HG02870 (cell line): Measurements from ENCODE around the gene CHST11.
"Not testable (repeated sequence)": the region's sequence is repeated elsewhere in the genome, so short reads cannot be mapped to it uniquely, and the experiment has no call there.

ENCODE experiments used
- ATAC-seq: cut with Tn5 transposase; IDR thresholded peaks from one replicate; pipeline ENCODE4 v1.9.1; 2021; ENCODE audit warnings: mild to moderate bottlenecking, moderate library complexity; ENCODE audit not compliant: unreplicated experiment

The CHST11 gene

GRCh38 chr12:104600036-104600712, 143.4 kb downstream of the CHST11 start:
- no peak for ATAC-seq

GRCh38 chr12:104600790-104601739, 144.3 kb downstream of the CHST11 start:
- no peak for ATAC-seq

DNA sequence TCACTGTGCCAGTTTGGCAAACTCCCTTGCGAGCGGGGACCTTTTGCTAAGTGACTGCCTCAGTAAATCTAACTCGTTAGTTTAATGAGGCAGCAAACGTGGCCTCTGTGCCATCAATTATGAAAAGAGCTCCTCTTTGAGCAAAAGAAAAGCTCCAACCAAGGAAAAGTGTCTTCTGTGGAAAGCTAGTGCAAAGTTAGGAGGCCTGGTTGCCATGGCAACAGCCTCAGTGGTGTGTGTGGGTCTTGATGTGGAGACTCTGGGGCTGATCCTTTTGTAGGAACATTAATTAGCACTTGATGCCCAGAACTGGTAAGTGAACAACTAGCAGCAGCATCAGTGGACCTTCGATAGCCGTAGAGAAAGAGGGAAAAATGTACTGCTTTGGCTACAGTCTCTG, 145.7 kb downstream of the CHST11 start:
- no peak for ATAC-seq

DNA sequence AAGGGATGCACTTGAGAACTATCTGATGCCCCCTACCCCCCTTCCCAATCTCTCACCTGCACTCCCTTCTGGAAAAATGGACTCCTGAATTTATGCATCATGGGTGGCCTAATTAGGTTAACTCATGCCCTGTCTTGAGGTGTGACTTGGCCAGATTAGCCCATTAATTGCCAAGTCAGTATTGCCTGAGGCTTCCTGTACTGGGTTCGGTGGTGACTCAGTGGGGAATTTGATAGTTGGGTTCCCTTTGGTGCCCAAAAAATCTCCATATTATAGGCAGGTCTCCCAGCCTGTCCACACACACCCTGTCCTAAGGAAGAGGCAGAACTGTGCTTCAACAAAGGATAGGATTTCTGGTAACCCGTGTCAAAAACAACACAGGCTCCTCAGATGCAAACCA, 146.1 kb downstream of the CHST11 start:
- no peak for ATAC-seq

DNA sequence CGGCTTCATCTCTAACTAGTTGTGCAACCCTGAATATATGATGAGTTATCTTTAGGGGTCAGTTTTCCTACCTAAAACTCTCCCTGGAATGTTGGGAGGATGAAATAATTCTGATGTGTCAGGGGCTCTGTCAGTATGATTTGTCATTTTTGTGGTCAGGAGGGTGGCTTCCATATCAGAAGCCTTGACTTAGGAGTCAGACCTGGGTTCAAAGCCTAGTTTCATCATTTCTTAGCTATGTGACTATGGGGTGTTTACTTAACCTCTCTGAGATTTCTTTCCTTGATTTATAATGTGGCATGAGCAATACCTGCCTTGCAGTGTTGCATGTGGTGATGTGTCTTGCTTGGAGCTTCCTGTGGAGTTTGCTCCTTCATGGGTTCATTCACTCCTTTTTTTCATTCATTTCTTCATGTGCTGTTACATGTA, 146.8 kb downstream of the CHST11 start:
- ATAC-seq: no peak

DNA sequence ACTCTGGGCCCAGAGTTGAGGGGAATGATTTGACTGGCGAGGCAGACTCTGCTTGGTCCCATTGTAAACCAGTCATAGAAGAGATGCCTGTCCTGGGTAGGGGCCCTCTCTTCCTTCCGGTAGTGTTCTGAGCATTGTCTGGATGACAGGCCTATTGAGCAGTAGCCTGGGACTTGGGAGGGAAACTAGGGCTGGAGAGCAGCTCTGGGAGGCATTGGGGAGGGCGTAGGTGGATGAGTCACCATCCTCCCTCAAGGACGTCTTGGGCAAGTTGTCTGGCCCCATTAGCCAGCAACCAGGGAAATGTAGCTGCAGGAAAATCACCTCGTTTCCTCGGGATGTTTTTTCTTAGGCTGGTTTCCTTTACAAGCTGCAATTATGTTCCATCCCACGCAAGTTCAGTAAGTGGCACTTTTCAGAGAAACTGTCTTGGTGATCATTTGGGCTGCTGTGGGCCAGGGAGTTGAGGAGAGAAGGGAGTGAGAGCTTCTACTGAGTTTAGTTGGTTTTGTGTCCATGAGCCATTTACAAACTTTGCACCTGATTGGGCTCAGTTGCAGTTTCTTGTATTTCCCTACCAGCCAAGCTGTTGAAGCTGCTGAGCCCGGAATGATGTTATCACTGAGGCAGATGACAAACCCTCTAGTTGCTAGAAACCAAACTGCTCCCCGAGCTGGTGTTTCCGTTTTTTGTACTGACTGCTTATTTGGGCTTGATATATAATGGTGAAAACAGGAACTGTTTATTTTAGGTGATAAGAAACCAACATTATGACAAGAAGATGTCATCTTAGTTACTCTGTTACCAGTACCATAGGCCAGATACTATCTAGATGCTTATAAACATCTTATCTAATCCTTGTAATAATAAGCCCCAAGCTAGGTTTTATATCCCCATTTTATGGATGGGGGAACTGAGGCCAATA, 147.6 kb downstream of the CHST11 start:
- peak; percentile 83 for ATAC-seq

DNA sequence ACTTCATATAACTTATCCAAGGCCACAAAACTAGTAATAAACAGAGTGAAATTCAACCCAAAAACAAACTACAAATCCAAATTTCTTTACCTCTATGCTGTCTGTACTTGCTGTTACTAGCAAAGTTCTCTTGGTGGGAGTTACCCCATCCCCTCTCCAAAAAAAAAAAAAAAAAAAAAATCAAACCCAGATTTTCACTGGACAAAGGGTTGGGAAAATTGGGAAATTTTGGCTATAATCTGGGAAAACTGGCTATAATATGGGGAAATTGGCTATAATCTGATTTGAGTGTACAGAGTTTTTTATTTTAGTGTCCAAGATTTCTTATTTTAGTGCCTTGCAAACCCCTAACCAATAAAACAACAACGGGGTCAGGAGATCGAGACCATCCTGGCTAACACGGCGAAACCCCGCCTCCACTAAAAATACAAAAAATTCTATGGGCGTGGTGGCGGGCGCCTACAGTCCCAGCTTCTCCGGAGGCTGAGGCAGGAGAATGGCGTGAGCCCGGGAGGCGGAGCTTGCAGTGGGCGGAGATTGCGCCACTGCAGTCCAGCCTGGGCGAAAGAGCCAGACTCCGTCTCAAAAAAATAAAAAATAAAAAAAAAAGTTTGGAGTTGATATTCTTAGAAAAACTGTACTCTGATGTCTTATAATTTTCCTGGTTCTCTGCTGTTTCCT, 148.4 kb downstream of the CHST11 start:
- no peak for ATAC-seq

GRCh38 chr12:104605685-104606084, 148.9 kb downstream of the CHST11 start:
- ATAC-seq: no peak

GRCh38 chr12:104608998-104609397, 152.2 kb downstream of the CHST11 start:
- no peak for ATAC-seq

DNA sequence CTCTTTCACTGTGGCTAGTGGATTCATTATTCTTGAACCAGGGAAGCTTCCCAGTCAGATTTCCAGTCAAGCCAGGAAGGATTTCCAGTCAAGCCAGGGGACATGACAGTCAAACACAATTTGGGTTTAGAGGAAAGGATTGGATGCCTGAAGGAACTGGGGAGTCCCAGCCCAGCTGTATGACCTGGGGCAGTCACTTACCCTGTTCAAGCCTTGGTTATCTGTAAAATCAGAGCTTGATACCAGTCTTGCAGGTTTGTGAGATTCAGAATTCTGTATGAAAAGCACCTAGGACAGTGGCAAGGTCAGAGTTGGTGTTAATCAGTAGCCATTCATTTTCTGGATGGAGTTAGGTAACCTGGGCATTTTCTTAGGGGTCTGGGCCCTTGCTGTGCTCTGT, 152.7 kb downstream of the CHST11 start:
- ATAC-seq: no peak

DNA sequence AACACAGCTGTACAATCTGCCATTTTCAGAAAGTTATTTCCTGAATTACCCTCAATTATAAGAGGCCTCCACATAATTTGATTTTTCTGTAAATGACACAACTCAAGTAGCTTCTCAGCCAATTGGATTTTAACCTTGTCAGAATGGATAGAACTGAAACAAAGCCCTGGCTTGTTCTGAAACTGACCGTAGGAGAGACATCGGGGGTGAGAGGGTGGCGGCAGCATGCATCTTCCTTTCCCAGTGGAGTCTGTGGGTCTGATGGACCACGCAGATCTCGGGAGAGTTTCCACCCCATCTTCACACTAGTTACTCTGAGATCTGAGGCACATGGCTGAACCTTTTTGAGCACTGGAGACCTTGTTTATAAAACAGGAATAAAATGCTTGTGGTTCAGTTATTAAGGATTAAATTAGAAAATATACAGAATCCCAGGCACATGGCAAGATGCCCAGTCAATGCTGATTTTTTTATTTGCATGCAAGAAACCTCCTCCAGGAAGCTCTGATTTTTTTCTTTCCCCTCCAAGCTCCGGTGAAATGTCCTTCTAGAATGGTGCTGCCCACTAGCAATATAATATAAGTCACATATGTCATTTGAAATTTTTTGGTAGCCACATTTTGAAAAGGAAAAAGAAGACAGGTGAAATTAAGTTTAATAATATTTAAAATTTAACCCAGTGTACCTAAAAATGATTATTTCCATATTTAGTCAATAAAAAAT, 153.9 kb downstream of the CHST11 start:
- no peak for ATAC-seq

- ATAC-seq: no peak
Observed at GRCh38 chr12:104611671-104612070, 154.9 kb downstream of the CHST11 start.

GRCh38 chr12:104613372-104613771, 156.6 kb downstream of the CHST11 start:
- not testable (repeated sequence) for ATAC-seq

DNA sequence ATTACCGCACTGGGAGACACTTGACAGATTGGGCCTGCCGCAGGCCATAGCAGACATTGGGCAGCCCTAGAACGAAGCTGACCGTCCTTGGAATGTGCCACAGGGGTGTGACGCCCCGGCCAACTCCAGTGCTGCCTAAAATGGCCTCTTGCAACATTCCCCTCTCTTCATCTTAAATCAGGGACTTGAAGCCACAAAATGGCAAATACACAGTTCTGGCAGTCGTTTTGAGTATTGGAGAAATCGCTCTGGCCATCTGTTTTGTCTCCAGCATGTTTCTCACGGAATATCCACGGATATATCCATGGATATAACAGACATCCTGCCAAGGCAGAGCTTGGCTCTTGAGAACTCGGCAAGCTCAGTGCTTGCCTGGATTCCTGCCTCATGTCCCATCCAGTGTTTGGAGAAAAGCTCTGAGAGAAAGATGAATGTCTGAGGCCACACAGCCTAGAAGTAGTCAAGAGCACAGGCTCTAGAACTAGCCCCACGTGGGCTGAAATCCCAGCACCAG, 158.4 kb downstream of the CHST11 start:
- no peak for ATAC-seq

- ATAC-seq: no peak
Observed at GRCh38 chr12:104618691-104619090, 161.9 kb downstream of the CHST11 start.

DNA sequence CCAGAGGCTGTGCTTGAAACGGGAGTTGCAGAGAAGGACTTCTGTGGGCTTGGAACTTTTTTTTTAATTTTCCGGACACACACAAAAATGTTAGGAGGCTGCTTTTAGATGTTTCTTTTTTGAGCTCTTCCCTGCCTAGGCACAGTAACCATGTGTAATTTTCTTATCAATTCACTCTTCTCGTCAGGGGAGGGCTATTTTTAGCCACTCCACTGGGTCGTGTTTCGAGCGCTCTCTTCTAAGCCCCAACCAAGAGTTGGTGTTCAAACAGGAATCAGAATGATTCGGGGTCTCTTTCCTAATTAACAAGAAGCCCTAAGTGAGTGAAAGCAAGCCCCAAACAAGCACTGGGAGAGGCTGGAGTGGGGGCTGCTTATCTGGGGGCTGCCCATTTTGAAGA, 162.6 kb downstream of the CHST11 start:
- no peak for ATAC-seq

DNA sequence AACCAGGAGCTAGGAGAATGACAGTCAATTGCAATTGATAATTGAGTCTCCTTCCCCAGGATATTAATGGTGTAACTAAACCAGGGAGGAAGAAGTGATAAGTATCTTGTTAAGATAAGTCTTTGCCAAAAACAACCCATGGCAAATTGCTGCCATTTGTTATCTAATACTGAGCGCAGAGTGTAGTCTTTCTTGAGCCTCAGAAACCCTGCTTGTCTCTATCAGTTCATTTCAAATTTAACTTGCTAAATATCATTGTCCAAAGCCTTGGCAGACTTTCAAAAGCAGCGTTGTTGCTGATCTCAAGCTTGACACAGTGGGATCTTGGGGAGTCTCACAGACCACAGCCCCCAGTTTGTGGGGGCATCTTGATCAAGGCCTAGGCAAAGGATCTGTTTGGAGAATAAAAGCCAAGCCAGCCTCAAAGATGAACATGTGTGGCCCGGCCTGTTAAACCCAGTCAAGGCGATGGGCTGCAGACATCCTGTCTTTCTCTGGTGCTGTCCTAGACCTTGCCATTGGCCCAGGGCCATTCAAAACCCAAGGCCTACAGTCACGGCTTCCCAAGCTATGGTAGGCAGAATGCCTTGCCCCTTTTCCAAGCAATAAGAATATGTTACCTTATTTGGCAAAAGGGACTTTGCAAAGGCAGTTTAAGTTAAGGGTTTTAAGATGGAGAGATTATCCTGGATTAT, 164.2 kb downstream of the CHST11 start:
- no peak for ATAC-seq

GRCh38 chr12:104622928-104623327, 166.2 kb downstream of the CHST11 start:
- no peak for ATAC-seq

- no peak for ATAC-seq
Observed at GRCh38 chr12:104623883-104624282, 167.1 kb downstream of the CHST11 start.
